Measurements from ENCODE around the gene PPIE. TPM values are rescaled to one million over a fixed set of nuclear protein-coding genes. Genes with fewer than 3 reads are reported as not detected.

The PPIE gene
- total RNA-seq, 2 experiments from 2014 or later = 55.3 to 70.4 TPM

- Mint-ChIP-seq H3K4me3 (no peak overlapping the region), H3K27me3 (peaks cover 21% of the 10 kb centered on the region), H3K4me1 (peaks cover 35% of the 10 kb centered on the region), H3K9me3 (ENCODE audit: low read depth) (no peaks in the 10 kb centered on the region), H3K36me3 (ENCODE audit: low read depth) (peaks cover 9% of the 10 kb centered on the region), H3K27ac (no peak overlapping the region)
- intact Hi-C loops (cut with DNase I, micrococcal nuclease) = loop anchor here (5.0 kb wide), 2 partner anchors 68 to 128 kb away; no protein-coding TSS in a partner anchor
- DNase-seq = peak; percentile 41
- peak; percentile 27 for ATAC-seq
- ChIA-PET POLR2A (no interaction called here), CTCF (interaction anchor here (0.6 to 0.8 kb wide), 3 partner anchors 64 to 166 kb away, joined by 3 read pairs; no protein-coding TSS in a partner anchor)
Measured at GRCh38 chr1:39735731-39736130, 3.0 kb upstream of the PPIE start.

GRCh38 chr1:39737546-39738169 lies 1.0 kb upstream of the PPIE start:
- intact Hi-C loops (cut with DNase I, micrococcal nuclease) = loop anchor here (1.0 to 5.0 kb wide), 8 partner anchors 46 to 711 kb away; partner anchors contain the start of genes CAP1 (in 1 of the 2), HPCAL4 (in 1 of the 2), NDUFS5 (in 1 of the 2) and PABPC4 (in 1 of the 2)
- ATAC-seq (no peak), DNase-seq (no peak)
- peak overlapping the region; percentile 29 for H3K27ac Mint-ChIP-seq
- peaks cover 24% of the 10 kb centered on the region for H3K36me3 Mint-ChIP-seq (ENCODE audit: low read depth)
- H3K4me1 Mint-ChIP-seq = peaks cover 38% of the 10 kb centered on the region
- POLR2A ChIA-PET = no interaction called here
- no peaks in the 10 kb centered on the region for H3K9me3 Mint-ChIP-seq (ENCODE audit: low read depth)
- H3K27me3 Mint-ChIP-seq = peaks cover 13% of the 10 kb centered on the region
- no peak overlapping the region for H3K4me3 Mint-ChIP-seq
- CTCF ChIA-PET = interaction anchor here (0.6 to 3.0 kb wide), 3 partner anchors 18 to 163 kb away, joined by 3 to 8 read pairs (median 5); no protein-coding TSS in a partner anchor

GRCh38 chr1:39745016-39745670 lies 6.5 kb downstream of the PPIE start:
- H3K4me1 Mint-ChIP-seq = peaks cover 10% of the 10 kb centered on the region
- CTCF ChIA-PET = interaction anchor here (1.1 kb wide), 1 partner anchor 54 kb away, joined by 3 read pairs; no protein-coding TSS in a partner anchor
- no peak overlapping the region for H3K27ac Mint-ChIP-seq
- no peak overlapping the region for H3K4me3 Mint-ChIP-seq
- H3K27me3 Mint-ChIP-seq = no peaks in the 10 kb centered on the region
- DNase-seq (no peak), ATAC-seq (no peak)
- intact Hi-C loops (cut with DNase I, micrococcal nuclease) = no loop called here
- peaks cover 65% of the 10 kb centered on the region for H3K36me3 Mint-ChIP-seq (ENCODE audit: low read depth)
- no peaks in the 10 kb centered on the region for H3K9me3 Mint-ChIP-seq (ENCODE audit: low read depth)
- POLR2A ChIA-PET = no interaction called here

- no peaks in the 10 kb centered on the region for H3K9me3 Mint-ChIP-seq (ENCODE audit: low read depth)
- DNase-seq = no peak
- POLR2A ChIA-PET = no interaction called here
- intact Hi-C loops (cut with DNase I, micrococcal nuclease) = no loop called here
- no peak for ATAC-seq
- no peaks in the 10 kb centered on the region for H3K27me3 Mint-ChIP-seq
- H3K4me3 Mint-ChIP-seq = no peak overlapping the region
- CTCF ChIA-PET = no interaction called here
- H3K4me1 Mint-ChIP-seq = peaks cover 4% of the 10 kb centered on the region
- H3K27ac Mint-ChIP-seq = no peak overlapping the region
- H3K36me3 Mint-ChIP-seq (ENCODE audit: low read depth) = peaks cover 48% of the 10 kb centered on the region
Measured at GRCh38 chr1:39751595-39751994, 12.9 kb downstream of the PPIE start.

- no peaks in the 10 kb centered on the region for H3K9me3 Mint-ChIP-seq (ENCODE audit: low read depth)
- H3K4me1 Mint-ChIP-seq = no peaks in the 10 kb centered on the region
- ChIA-PET POLR2A (no interaction called here), CTCF (no interaction called here)
- H3K27me3 Mint-ChIP-seq = no peaks in the 10 kb centered on the region
- H3K27ac Mint-ChIP-seq = no peak overlapping the region
- intact Hi-C loops (cut with DNase I, micrococcal nuclease) = no loop called here
- DNase-seq = no peak
- H3K4me3 Mint-ChIP-seq = no peak overlapping the region
- ATAC-seq = no peak
- peaks cover 51% of the 10 kb centered on the region for H3K36me3 Mint-ChIP-seq (ENCODE audit: low read depth)
Measured at GRCh38 chr1:39752703-39753102, 14.0 kb downstream of the PPIE start.

- no peak overlapping the region for H3K4me3 Mint-ChIP-seq
- POLR2A ChIA-PET = no interaction called here
- peaks cover 55% of the 10 kb centered on the region for H3K36me3 Mint-ChIP-seq (ENCODE audit: low read depth)
- no peaks in the 10 kb centered on the region for H3K9me3 Mint-ChIP-seq (ENCODE audit: low read depth)
- no peak overlapping the region for H3K27ac Mint-ChIP-seq
- H3K4me1 Mint-ChIP-seq = no peaks in the 10 kb centered on the region
- DNase-seq (no peak), ATAC-seq (no peak)
- intact Hi-C loops (cut with DNase I, micrococcal nuclease) = no loop called here
- no peaks in the 10 kb centered on the region for H3K27me3 Mint-ChIP-seq
- CTCF ChIA-PET = interaction anchor here (0.6 kb wide), 1 partner anchor 153 kb away, joined by 4 read pairs; no protein-coding TSS in a partner anchor
Measured at GRCh38 chr1:39753132-39754025, 14.7 kb downstream of the PPIE start.

GRCh38 chr1:39754026-39754570 lies 15.4 kb downstream of the PPIE start:
- DNase-seq (no peak), ATAC-seq (no peak)
- ChIA-PET CTCF (interaction anchor here (0.6 kb wide), 2 partner anchors 144 to 152 kb away, joined by 3 to 4 read pairs; no protein-coding TSS in a partner anchor), POLR2A (no interaction called here)
- Mint-ChIP-seq H3K4me1 (no peaks in the 10 kb centered on the region), H3K36me3 (ENCODE audit: low read depth) (peaks cover 56% of the 10 kb centered on the region), H3K9me3 (ENCODE audit: low read depth) (no peaks in the 10 kb centered on the region), H3K4me3 (no peak overlapping the region), H3K27me3 (no peaks in the 10 kb centered on the region), H3K27ac (no peak overlapping the region)
- intact Hi-C loops (cut with DNase I, micrococcal nuclease) = no loop called here

- POLR2A ChIA-PET = no interaction called here
- no peak overlapping the region for H3K27ac Mint-ChIP-seq
Measured at GRCh38 chr1:39754906-39755504, 16.3 kb downstream of the PPIE start.

GRCh38 chr1:39755965-39756659 lies 17.4 kb downstream of the PPIE start:
- peaks cover 47% of the 10 kb centered on the region for H3K36me3 Mint-ChIP-seq (ENCODE audit: low read depth)
- ATAC-seq (no peak), DNase-seq (no peak)
- no peaks in the 10 kb centered on the region for H3K9me3 Mint-ChIP-seq (ENCODE audit: low read depth)
- no peak overlapping the region for H3K4me3 Mint-ChIP-seq
- CTCF ChIA-PET = no interaction called here
- POLR2A ChIA-PET = no interaction called here
- intact Hi-C loops (cut with DNase I, micrococcal nuclease) = no loop called here
- H3K4me1 Mint-ChIP-seq = no peaks in the 10 kb centered on the region
- no peak overlapping the region for H3K27ac Mint-ChIP-seq
- no peaks in the 10 kb centered on the region for H3K27me3 Mint-ChIP-seq

More at GRCh38 chr1:39754906-39755504, 16.3 kb downstream of the PPIE start:
- CTCF ChIA-PET = interaction anchor here (0.6 kb wide), 2 partner anchors 145 to 355 kb away, joined by 3 read pairs; no protein-coding TSS in a partner anchor
- Mint-ChIP-seq H3K27me3 (no peaks in the 10 kb centered on the region), H3K4me1 (no peaks in the 10 kb centered on the region), H3K4me3 (no peak overlapping the region), H3K36me3 (ENCODE audit: low read depth) (peaks cover 55% of the 10 kb centered on the region), H3K9me3 (ENCODE audit: low read depth) (no peaks in the 10 kb centered on the region)
- no peak for DNase-seq
- intact Hi-C loops (cut with DNase I, micrococcal nuclease) = no loop called here
- no peak for ATAC-seq

GRCh38 chr1:39757501-39757900 lies 18.8 kb downstream of the PPIE start:
- no peaks in the 10 kb centered on the region for H3K9me3 Mint-ChIP-seq (ENCODE audit: low read depth)
- no peak for ATAC-seq
- H3K4me1 Mint-ChIP-seq = no peaks in the 10 kb centered on the region
- H3K36me3 Mint-ChIP-seq (ENCODE audit: low read depth) = peaks cover 37% of the 10 kb centered on the region
- H3K27me3 Mint-ChIP-seq = no peaks in the 10 kb centered on the region
- no peak overlapping the region for H3K27ac Mint-ChIP-seq
- POLR2A ChIA-PET = no interaction called here
- CTCF ChIA-PET = no interaction called here
- DNase-seq = no peak
- no peak overlapping the region for H3K4me3 Mint-ChIP-seq
- intact Hi-C loops (cut with DNase I, micrococcal nuclease) = no loop called here

Data from activated CD4-positive, alpha-beta T cell treated with anti-CD3 and anti-CD28 coated beads for 36 hours (primary cell).